GM21390 (cell line): ENCODE measurements around the gene INF2.

Experiments used
- ATAC-seq: cut with Tn5 transposase; IDR thresholded peaks from one replicate; pipeline ENCODE4 v1.9.1; 2021; ENCODE audit not compliant: unreplicated experiment

Gene INF2

GRCh38 chr14:104701383-104702076, 12.1 kb downstream of the INF2 start:
- ATAC-seq = no peak

GRCh38 chr14:104702106-104702505, 12.7 kb downstream of the INF2 start:
- no peak for ATAC-seq

- no peak for ATAC-seq
These were observed 13.3 kb downstream of the INF2 start for GRCh38 chr14:104702673-104703072.

- no peak for ATAC-seq
These were observed 13.9 kb downstream of the INF2 start for GRCh38 chr14:104703269-104703668.

GRCh38 chr14:104704252-104704651, 14.8 kb downstream of the INF2 start:
- ATAC-seq = no peak

GRCh38 chr14:104705340-104706047, 16.1 kb downstream of the INF2 start:
- ATAC-seq = no peak

- ATAC-seq = no peak
These were observed 17.6 kb downstream of the INF2 start for GRCh38 chr14:104706733-104707607.

- ATAC-seq = no peak
These were observed 18.5 kb downstream of the INF2 start for GRCh38 chr14:104707608-104708595.

- ATAC-seq = no peak
These were observed 19.3 kb downstream of the INF2 start for GRCh38 chr14:104708606-104709268.

GRCh38 chr14:104709387-104710039, 20.1 kb downstream of the INF2 start:
- no peak for ATAC-seq

GRCh38 chr14:104710071-104710735, 20.8 kb downstream of the INF2 start:
- no peak for ATAC-seq

- no peak for ATAC-seq
These were observed 23.7 kb downstream of the INF2 start for GRCh38 chr14:104712881-104713734.

- no peak for ATAC-seq
These were observed 24.6 kb downstream of the INF2 start for GRCh38 chr14:104714066-104714465.

GRCh38 chr14:104714681-104715080, 25.3 kb downstream of the INF2 start:
- ATAC-seq = no peak

GRCh38 chr14:104715416-104715815, 26.0 kb downstream of the INF2 start:
- ATAC-seq = no peak

- no peak for ATAC-seq
These were observed 26.5 kb downstream of the INF2 start for GRCh38 chr14:104715871-104716270.

- ATAC-seq = no peak
These were observed 27.7 kb downstream of the INF2 start for GRCh38 chr14:104717137-104717536.

- no peak for ATAC-seq
These were observed 28.2 kb downstream of the INF2 start for GRCh38 chr14:104717646-104718045.
